Effector memory CD4-positive, alpha-beta T cell (primary cell): ENCODE data around the gene XYLT1.

Source experiments
- DNase-seq, 3 donors: peaks; one replicate each; pipeline ENCODE4 v3.0.0-alpha.2; 2020
- H3K27ac ChIP-seq: 2 replicates; pipeline ENCODE4 v1.7.0; 2013; ENCODE audit warnings: mild to moderate bottlenecking, low read length, moderate library complexity; ENCODE audit not compliant: insufficient read depth, poor library complexity, severe bottlenecking
- H3K27me3 ChIP-seq: replicated peaks from 2 replicates; pipeline ENCODE4 v1.7.0; 2013; ENCODE audit warnings: mild to moderate bottlenecking, low read length; ENCODE audit not compliant: insufficient read depth, control insufficient read depth, poor library complexity, severe bottlenecking
- H3K36me3 ChIP-seq: 2 replicates; pipeline ENCODE4 v1.7.0; 2013; ENCODE audit warnings: mild to moderate bottlenecking, low read length, moderate library complexity; ENCODE audit not compliant: control insufficient read depth, insufficient read depth
- H3K4me1 ChIP-seq: 2 replicates; pipeline ENCODE4 v1.7.0; 2013; ENCODE audit warnings: low read length, mild to moderate bottlenecking; ENCODE audit not compliant: control insufficient read depth, insufficient read depth, poor library complexity, severe bottlenecking
- H3K4me3 ChIP-seq: 2 replicates; pipeline ENCODE4 v1.7.0; 2013; ENCODE audit warnings: low read length, low read depth, mild to moderate bottlenecking; ENCODE audit not compliant: insufficient read depth, poor library complexity, severe bottlenecking
- H3K9me3 ChIP-seq: 2 replicates; pipeline ENCODE4 v1.7.0; 2013; ENCODE audit warnings: mild to moderate bottlenecking, low read length, moderate library complexity; ENCODE audit not compliant: control insufficient read depth

XYLT1 gene

DNA sequence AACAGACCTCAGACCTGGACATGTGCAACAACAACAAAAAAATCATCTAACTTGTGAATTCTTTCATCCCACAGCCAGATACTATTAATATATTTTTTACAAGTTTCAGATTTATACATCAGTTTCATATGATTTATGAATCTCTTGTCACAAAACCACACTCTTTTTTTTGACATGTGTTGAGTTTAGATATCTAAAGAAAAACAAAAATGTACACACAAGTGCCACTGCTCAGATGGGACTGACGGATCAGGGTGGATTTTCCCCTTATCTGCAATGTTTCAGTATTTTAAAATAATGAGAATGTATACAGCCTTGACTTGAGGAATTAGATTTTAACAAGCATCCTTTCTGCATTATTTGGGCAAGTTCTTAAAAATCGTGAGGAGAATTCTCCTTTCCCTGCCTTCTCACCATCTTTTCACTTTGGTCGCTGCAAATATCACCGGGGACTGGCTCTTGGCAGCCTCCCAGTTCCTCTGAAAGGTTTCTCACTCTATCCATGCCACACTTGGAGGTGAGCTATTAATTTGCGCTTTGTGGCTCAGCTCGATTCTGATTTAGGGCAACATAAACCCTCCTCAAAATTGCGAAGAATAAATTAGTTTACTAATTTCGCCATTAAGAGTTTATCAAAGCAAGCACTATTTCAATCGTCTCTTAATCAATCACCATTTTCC is 225.7 kb downstream of the XYLT1 start:
- H3K27me3 ChIP-seq: no peaks in the 10 kb centered on the region
- H3K4me3 ChIP-seq: no peak overlapping the region
- no peak overlapping the region for H3K27ac ChIP-seq
- no peaks in the 10 kb centered on the region for H3K9me3 ChIP-seq
- no peaks in the 10 kb centered on the region for H3K4me1 ChIP-seq
- H3K36me3 ChIP-seq: peaks cover 4% of the 10 kb centered on the region
- no peak for DNase-seq

DNA sequence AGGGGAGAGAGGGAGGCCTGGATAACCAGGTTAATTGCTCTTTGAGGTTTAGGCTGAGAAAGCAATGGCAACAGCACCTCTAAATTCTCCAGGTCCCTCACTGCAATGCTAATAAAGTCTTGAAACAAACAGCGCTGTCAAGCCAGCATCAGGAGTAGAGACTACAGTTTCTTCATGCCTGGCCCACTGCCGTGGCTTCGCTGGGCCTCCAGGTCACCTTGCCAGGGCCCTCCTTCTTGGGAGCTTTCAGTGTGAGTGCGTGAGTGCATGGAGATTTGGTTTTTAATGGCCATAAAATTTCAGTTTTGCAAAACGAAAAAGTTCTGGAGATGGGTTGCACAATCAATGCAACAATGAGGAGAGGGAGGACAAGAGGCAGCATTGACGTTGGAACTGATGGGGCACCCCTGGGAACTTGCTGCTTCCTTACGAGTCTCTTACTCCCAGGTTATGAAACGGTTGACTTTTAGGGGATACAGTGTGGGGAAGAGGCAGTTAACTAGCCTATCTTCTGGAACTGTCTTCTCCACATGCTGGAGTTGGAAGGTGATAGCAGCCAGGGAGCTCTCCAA is 229.4 kb downstream of the XYLT1 start:
- Histone ChIP-seq H3K4me1 (no peaks in the 10 kb centered on the region), H3K27ac (no peak overlapping the region)

DNA sequence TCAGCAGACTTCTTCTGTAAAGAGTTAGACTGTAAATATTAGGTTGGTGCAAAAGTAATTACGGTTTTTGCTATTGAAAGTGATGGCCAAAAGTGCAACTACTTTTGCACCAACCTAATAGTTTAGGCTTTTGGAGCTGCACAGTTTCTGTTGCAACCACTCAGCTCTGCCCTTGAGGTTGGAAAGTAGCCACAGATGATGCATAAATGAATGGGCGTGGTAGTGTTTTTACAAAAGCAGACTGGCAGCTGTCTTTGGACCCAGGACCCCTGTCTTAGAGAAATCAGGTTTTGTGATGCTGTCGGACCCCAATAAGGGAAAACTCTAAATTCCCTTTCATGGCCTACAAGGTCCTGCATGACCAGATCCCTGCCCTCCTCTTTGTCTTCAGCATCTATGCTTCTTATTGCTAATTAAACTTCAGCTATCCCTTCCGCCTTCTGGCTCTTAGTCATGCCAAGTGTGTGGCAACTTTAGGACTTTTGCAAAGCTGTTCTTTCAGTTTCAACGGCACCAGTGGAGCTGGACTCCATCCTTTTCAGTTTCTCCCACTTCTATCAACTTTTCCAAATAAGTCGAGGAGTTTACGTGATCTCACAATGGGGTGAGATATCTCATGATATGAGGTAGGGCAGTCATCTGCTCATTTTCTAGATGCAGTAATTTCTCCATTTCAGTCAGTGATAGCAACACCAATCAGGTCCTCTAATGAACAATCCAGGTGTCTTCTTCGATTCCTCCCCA is 232.3 kb downstream of the XYLT1 start:
- Histone ChIP-seq H3K9me3 (no peaks in the 10 kb centered on the region), H3K4me3 (no peak overlapping the region), H3K27ac (no peak overlapping the region), H3K36me3 (no peaks in the 10 kb centered on the region), H3K27me3 (no peaks in the 10 kb centered on the region), H3K4me1 (no peaks in the 10 kb centered on the region)
- DNase-seq: no peak

More for the DNA sequence above, 229.4 kb downstream of the XYLT1 start:
- H3K27me3 ChIP-seq: no peaks in the 10 kb centered on the region
- H3K4me3 ChIP-seq: no peak overlapping the region
- no peak for DNase-seq
- H3K9me3 ChIP-seq: no peaks in the 10 kb centered on the region
- no peaks in the 10 kb centered on the region for H3K36me3 ChIP-seq

DNA sequence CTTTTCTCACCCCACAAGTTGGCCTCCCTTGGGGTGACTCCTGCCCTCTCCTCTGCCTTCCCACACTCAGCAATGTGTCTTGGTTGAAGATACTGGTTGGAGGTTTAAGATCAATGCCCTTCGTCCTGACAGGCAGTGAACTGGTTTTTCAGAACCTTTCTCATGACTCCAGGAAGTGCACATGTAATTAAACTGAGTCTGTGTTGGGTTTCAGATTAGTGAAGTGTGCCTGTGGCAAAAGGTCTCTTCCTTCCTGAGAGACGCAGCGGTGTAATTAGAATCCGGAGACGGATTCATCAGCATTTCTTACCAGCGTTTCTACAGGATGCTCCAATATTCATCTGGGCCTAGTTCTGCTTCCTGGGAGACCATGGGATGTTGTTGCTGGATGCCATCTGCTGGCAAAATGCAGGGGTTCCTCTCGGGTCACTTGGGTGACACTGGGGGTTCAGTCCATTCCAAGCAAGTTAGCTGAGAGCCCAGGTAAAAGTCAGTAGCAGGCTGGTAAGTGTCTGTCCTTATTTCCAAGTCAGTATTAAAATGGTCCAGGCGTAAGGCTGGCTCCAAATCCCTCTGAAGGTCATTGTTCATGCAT is 233.3 kb downstream of the XYLT1 start:
- H3K9me3 ChIP-seq: no peaks in the 10 kb centered on the region
- no peaks in the 10 kb centered on the region for H3K4me1 ChIP-seq
- H3K27me3 ChIP-seq: no peaks in the 10 kb centered on the region
- H3K4me3 ChIP-seq: no peak overlapping the region
- H3K27ac ChIP-seq: no peak overlapping the region
- DNase-seq: no peak
- H3K36me3 ChIP-seq: no peaks in the 10 kb centered on the region

DNA sequence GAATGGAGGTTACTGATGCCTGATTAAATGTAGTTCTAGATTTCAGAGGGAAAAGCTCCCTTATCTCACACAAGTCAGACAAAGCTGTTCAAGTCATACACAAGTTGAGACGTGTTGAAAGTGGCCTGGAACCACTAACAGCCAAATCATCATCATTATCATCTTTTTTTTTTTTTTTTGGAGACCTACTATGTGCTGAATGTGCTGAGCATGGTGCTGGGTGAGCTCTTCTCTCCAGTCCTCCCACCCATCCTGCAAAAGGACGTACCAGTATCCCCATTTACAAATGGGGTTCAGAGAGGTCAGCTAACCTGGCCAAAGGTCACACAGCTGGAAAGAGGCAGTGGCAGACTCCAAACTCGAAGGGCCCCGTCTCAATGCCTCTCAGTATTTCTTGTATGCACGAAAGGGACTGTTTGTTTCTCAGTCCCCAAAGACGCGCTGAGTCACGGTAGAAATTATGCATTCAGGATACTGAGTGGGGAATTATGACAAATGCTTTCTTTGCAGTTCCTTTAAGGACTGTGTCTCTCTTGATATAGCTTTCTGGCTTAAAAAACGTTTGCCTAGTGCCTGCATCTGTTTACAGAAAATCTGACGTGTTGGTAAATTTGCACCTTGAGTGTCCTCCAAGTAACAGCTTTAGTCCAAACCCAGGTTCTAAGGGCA is 235.5 kb downstream of the XYLT1 start:
- no peaks in the 10 kb centered on the region for H3K9me3 ChIP-seq
- H3K27me3 ChIP-seq: no peaks in the 10 kb centered on the region
- no peaks in the 10 kb centered on the region for H3K36me3 ChIP-seq
- DNase-seq: no peak
- no peaks in the 10 kb centered on the region for H3K4me1 ChIP-seq
- no peak overlapping the region for H3K27ac ChIP-seq
- no peak overlapping the region for H3K4me3 ChIP-seq

DNA sequence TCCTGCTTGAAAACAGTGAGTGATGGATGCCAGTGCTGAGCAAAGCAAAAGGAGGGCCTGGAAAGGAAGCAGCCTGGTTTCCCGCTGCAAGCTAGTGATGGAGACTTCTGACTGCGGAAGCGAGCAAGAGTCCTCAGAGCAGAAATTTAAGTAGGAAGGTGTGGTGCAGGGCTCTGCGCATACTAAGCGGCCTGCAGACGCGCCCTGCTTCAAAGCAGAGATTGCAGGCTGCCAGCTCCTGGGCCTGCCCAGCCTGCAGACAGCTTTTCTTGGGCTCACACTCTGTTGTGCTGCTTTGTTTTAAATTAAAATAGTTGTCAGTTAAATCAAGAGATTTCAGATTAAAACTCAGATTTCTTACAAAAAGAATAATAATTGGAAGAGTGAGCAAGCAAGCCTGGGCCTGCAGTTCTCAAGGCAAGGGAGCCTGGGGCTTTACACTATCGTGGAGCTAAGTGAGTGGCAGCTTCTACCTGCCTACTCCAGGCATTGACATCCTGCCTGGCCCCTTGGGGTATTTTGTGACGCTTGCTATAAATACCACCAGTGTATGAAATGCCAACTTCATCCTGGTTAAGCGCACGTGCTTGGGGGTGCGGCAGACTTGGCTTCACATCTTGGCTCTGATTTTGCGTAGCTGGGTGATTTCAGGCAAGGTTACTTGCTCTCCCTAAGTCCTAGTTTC is 237.3 kb downstream of the XYLT1 start:
- Histone ChIP-seq H3K27ac (no peak overlapping the region), H3K27me3 (no peaks in the 10 kb centered on the region), H3K36me3 (no peaks in the 10 kb centered on the region), H3K4me1 (no peaks in the 10 kb centered on the region), H3K9me3 (no peaks in the 10 kb centered on the region), H3K4me3 (no peak overlapping the region)
- DNase-seq: no peak

DNA sequence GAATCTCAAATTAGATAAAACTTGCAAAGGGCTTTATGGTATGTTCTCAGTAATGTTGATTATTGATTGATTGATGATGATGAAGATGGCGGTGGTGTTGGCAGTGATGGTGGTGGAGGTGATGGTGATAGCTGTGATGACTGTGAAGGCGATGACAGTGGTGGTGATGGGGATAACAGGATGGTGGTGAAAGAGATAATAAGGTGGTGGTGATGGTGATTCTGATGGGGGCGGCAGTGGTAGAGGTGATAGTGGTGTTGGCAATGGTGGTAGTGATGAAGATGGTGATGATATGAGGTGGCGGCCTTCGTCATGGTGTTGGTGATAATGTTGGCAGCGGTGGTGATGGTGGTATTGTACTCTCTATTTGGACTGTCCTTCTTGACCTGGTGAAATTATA is 238.3 kb downstream of the XYLT1 start:
- no peak overlapping the region for H3K4me3 ChIP-seq
- H3K9me3 ChIP-seq: no peaks in the 10 kb centered on the region
- no peaks in the 10 kb centered on the region for H3K36me3 ChIP-seq
- no peaks in the 10 kb centered on the region for H3K27me3 ChIP-seq
- DNase-seq: no peak
- no peaks in the 10 kb centered on the region for H3K4me1 ChIP-seq
- H3K27ac ChIP-seq: no peak overlapping the region

DNA sequence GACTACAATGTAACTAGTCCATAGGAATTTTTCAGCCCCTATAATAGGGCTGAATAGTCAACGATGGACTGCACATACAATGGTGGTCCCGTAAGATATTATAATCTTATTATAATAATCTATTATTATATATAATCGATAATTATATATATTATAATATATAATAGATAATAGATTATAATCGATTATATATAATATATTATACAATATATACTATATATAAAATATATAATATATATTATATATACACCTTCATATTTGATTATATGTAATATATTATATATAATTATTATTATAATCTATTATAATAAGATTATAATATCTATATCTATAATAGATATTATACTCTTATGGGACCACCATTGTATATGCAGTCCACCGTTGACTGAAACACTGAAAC is 238.8 kb downstream of the XYLT1 start:
- H3K4me3 ChIP-seq: no peak overlapping the region
- H3K36me3 ChIP-seq: no peaks in the 10 kb centered on the region
- H3K9me3 ChIP-seq: no peaks in the 10 kb centered on the region
- no peaks in the 10 kb centered on the region for H3K27me3 ChIP-seq
- no peaks in the 10 kb centered on the region for H3K4me1 ChIP-seq
- no peak overlapping the region for H3K27ac ChIP-seq
- DNase-seq: no peak

DNA sequence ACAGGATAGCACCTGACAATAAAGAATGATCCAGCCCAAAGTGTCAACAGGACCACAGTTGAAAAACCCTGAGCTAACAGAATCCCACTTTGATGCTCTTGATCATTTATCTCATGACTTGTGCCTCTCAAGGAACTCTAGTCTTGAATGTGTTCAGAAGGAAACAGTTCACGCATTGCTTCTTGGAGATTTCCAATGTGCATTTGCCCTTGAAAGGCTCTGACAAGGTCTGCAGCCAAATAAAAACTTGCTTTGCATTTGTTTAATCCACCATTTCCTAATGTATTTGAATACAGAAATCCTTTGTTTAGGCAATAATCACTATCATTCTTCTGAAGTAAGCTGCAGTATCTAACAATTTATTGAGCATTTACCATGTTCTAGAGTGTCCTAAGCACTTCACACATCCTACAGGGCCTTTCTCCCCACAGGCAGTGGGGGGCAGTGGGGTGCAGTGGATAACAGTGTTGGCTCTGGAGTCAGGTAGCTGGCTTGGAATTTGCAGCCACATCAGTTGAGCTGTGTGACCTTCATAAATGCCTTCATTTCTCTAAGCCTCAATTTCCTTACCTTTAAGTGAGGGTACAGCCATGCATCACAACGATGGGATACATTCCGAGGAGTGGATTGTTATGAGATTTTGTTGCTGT is 239.7 kb downstream of the XYLT1 start:
- Histone ChIP-seq H3K4me1 (no peaks in the 10 kb centered on the region), H3K36me3 (no peaks in the 10 kb centered on the region), H3K27ac (no peak overlapping the region), H3K27me3 (no peaks in the 10 kb centered on the region), H3K9me3 (no peaks in the 10 kb centered on the region), H3K4me3 (no peak overlapping the region)
- DNase-seq: no peak
